CD4-positive, alpha-beta memory T cell (primary cell): Measurements from ENCODE around the gene ST3GAL4. TPM values are rescaled to one million over a fixed set of nuclear protein-coding genes. Genes with fewer than 3 reads are reported as not detected.
"Not testable (repeated sequence)": the region's sequence is repeated elsewhere in the genome, so short reads cannot be mapped to it uniquely, and the experiment has no call there.

Experiments used
- CTCF ChIA-PET: fragments of 350-600 bp; sonication (Branson Sonifier 250); formaldehyde crosslinking; loops from one replicate; lab custom pipeline; 2021; ENCODE audit warnings: inconsistent platforms; ENCODE audit not compliant: partially characterized antibody; lab: Charles Lee
- POLR2A ChIA-PET: fragments of 350-600 bp; sonication (Branson Sonifier 250); formaldehyde crosslinking; loops from one replicate; lab custom pipeline; 2021; ENCODE audit not compliant: partially characterized antibody; lab: Charles Lee
- DNase-seq, 5 donors: peaks; one replicate each; pipeline versions ENCODE4 v3.0.0 to v3.0.0-alpha.2; 2020 to 2022; ENCODE audit warnings: mixed read lengths in 1 of 5
- H3K27ac ChIP-seq: one replicate; pipeline ENCODE4 v1.7.0; 2013; ENCODE audit warnings: low read depth, low read length
- H3K27me3 ChIP-seq: 2 replicates; pipeline ENCODE4 v1.7.0; 2013; ENCODE audit warnings: mild to moderate bottlenecking, low read length, moderate library complexity; ENCODE audit not compliant: insufficient read depth
- H3K36me3 ChIP-seq: 2 replicates; pipeline ENCODE4 v1.7.0; 2013; ENCODE audit warnings: mild to moderate bottlenecking, low read length, moderate library complexity; ENCODE audit not compliant: insufficient read depth
- H3K4me1 ChIP-seq: 2 replicates; pipeline ENCODE4 v1.7.0; 2013; ENCODE audit warnings: mild to moderate bottlenecking, low read length, moderate library complexity; ENCODE audit not compliant: insufficient read depth
- H3K4me3 ChIP-seq, 2 donors: one replicate each; pipeline ENCODE4 v1.7.0; 2013; ENCODE audit warnings: low read length in 2 of 2, mild to moderate bottlenecking in 1 of 2
- H3K9me3 ChIP-seq, 2 donors: one replicate each; pipeline ENCODE4 v1.7.0; 2013; ENCODE audit warnings: low read length in 2 of 2, control low read depth in 1 of 2; ENCODE audit not compliant: control insufficient read depth in 1 of 2
- H3K27ac Mint-ChIP-seq, 7 donors: one replicate each; pipeline ENCODE4 v1.8.0; 2020 to 2021; ENCODE audit warnings: mixed read lengths in 7 of 7, mild to moderate bottlenecking in 6 of 7, inconsistent platforms in 3 of 7, moderate library complexity in 3 of 7
- H3K27me3 Mint-ChIP-seq, 2 donors: one replicate each; pipeline ENCODE4 v1.8.0; 2020 to 2021; ENCODE audit warnings: mixed read lengths in 2 of 2
- H3K36me3 Mint-ChIP-seq, 2 donors: one replicate each; pipeline ENCODE4 v1.8.0; 2020 to 2021; ENCODE audit warnings: mixed read lengths in 2 of 2, inconsistent platforms in 1 of 2, mild to moderate bottlenecking in 1 of 2
- H3K4me1 Mint-ChIP-seq, 4 donors: one replicate each; pipeline ENCODE4 v1.8.0; 2020 to 2021; ENCODE audit warnings: mixed read lengths in 4 of 4, mild to moderate bottlenecking in 1 of 4
- H3K4me3 Mint-ChIP-seq, 8 donors: one replicate each; pipeline ENCODE4 v1.8.0; 2020 to 2021; ENCODE audit warnings: mixed read lengths in 8 of 8, mild to moderate bottlenecking in 7 of 8, moderate library complexity in 6 of 8, inconsistent platforms in 3 of 8
- H3K9me3 Mint-ChIP-seq, 8 donors: one replicate each; pipeline ENCODE4 v1.8.0; 2020 to 2021; ENCODE audit warnings: mixed read lengths in 8 of 8, mild to moderate bottlenecking in 5 of 8, inconsistent platforms in 3 of 8, moderate library complexity in 1 of 8
- intact Hi-C: fragments of 100-400 bp; cut with micrococcal nuclease; formaldehyde crosslinking; loops from one replicate; pipeline ENCODE4 v1.15.1; 2023
- polyA plus RNA-seq, 2 donors: library from polyadenylated mRNA; unstranded; fragments of 300-500 nt; fragmentation: Illumina TruSeq; gene quantifications; one replicate each; pipeline ENCODE4 v1.2.3, GENCODE V29; 2021
- total RNA-seq, 2 experiments: library from RNA; stranded (reverse); gene quantifications; one replicate each; pipeline ENCODE4 v1.2.3, GENCODE V29; 2021

Gene ST3GAL4
- total and polyA plus RNA-seq, 4 experiments from 2014 or later = 2.6 to 5.9 (median 3.6) TPM

DNA sequence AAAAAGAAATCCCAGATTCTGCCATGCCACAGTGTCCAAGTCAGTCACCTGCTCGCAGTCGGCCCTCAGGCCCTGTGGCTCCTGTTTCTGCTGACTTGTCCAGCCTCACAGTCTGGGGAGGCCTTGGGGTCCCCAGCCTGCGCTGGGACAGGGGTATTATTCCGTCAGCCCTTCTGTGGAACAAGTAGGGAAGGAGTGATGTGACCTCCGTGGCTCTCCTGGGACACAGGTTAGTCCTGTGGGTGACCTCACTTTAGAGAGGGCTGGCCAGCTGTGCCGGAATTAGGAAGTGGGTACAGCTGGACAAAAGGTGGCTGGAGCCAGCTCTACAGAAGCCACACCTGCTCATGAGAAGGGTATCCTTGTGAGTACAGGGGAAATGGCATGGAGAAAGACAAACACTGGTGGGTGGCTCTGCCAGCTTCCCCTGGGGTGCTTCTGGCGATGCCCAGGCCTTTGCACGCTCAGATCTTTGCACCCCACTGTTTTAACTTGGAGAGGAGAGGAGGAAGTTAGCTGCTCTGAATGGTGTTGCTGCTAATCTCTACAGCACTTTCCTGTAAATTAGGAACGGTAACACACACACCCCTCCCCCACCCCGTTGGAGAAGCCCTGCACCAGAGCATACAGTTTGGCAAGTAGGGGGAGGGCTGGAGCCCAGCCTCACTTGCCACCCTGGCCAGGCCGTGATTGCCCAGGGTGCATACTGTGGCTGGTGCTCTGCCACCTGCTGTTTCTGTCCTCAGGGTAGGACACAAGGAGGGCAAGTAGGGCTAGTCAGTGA lies 13.0 kb downstream of the ST3GAL4 start:
- H3K36me3 Mint-ChIP-seq, H3K27me3 Mint-ChIP-seq, DNase-seq, H3K36me3 ChIP-seq, intact Hi-C loops, H3K4me1 ChIP-seq, H3K9me3 ChIP-seq, H3K27me3 ChIP-seq, H3K9me3 Mint-ChIP-seq, H3K4me3 ChIP-seq, H3K27ac Mint-ChIP-seq, POLR2A ChIA-PET, H3K27ac ChIP-seq, H3K4me3 Mint-ChIP-seq: not testable (repeated sequence)
- CTCF ChIA-PET = interaction anchor here (1.4 kb wide), 1 partner anchor 112 kb away, joined by 3 read pairs; no protein-coding TSS in a partner anchor
- H3K4me1 Mint-ChIP-seq = peaks cover 0 to 15% (median under 1%) of the 10 kb centered on the region in 4 donors

DNA sequence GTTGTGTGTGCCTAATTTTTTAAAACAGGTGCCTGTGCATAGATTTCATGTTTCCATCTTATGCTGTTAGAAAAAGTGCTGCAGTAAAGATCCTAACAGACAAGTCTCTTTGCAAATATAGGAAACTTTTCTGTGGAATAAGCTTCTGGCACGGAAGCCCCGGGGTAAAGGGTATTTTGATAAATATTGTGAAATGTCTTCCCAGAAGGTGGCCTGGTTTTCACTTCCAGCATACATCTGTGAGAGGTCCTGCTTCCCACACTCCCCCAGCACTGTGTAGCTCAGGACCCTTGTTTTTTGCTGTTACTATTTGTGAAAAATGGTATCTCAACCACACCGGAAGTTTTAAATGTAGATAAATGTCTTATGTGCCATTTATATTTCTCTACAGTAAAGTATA lies 14.5 kb downstream of the ST3GAL4 start:
- DNase-seq = no peak
- H3K4me3 ChIP-seq = no peak overlapping the region
- Mint-ChIP-seq H3K9me3 (no peaks in the 10 kb centered on the region), H3K27me3 (no peaks in the 10 kb centered on the region), H3K4me3 (no peak overlapping the region), H3K36me3 (no peaks in the 10 kb centered on the region), H3K27ac (no peak overlapping the region), H3K4me1 (peaks cover 0 to 15% (median under 1%) of the 10 kb centered on the region in 4 donors)
- H3K9me3 ChIP-seq = no peaks in the 10 kb centered on the region
- intact Hi-C loops = no loop called here
- no peaks in the 10 kb centered on the region for H3K36me3 ChIP-seq
- no peaks in the 10 kb centered on the region for H3K4me1 ChIP-seq
- ChIA-PET POLR2A (no interaction called here), CTCF (interaction anchor here (0.8 to 1.5 kb wide), 3 partner anchors 13 to 111 kb away, joined by 3 to 6 read pairs (median 4); no protein-coding TSS in a partner anchor)
- no peaks in the 10 kb centered on the region for H3K27me3 ChIP-seq
- no peak overlapping the region for H3K27ac ChIP-seq

DNA sequence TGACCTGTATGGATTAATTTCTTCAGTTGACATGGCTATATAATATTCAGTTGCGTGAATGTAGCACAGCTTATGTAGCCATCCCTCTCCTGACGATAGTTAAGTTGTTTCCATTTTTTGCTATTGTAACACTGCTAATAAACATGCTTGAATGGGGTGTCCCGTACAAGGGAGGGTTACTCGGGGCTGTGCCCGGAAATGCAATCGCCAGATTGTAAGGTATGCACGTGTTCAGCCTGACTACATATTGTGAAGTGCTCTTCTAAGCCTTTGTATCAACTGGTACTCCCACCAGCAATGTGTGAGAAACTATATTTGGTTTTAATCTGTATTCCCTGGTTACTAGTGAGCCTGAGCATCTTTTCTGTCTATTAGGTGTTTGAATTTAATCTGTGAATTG lies 16.1 kb downstream of the ST3GAL4 start:
- Histone ChIP-seq H3K27me3 (no peaks in the 10 kb centered on the region), H3K4me3 (no peak overlapping the region), H3K9me3 (no peaks in the 10 kb centered on the region), H3K4me1 (no peaks in the 10 kb centered on the region), H3K36me3 (no peaks in the 10 kb centered on the region), H3K27ac (no peak overlapping the region)
- POLR2A ChIA-PET = no interaction called here
- Mint-ChIP-seq H3K36me3 (no peaks in the 10 kb centered on the region), H3K27me3 (no peaks in the 10 kb centered on the region), H3K9me3 (no peaks in the 10 kb centered on the region), H3K27ac (no peak overlapping the region), H3K4me1 (peaks cover 0 to 15% (median under 1%) of the 10 kb centered on the region in 4 donors), H3K4me3 (no peak overlapping the region)
- CTCF ChIA-PET = no interaction called here
- no peak for DNase-seq
- intact Hi-C loops = no loop called here

DNA sequence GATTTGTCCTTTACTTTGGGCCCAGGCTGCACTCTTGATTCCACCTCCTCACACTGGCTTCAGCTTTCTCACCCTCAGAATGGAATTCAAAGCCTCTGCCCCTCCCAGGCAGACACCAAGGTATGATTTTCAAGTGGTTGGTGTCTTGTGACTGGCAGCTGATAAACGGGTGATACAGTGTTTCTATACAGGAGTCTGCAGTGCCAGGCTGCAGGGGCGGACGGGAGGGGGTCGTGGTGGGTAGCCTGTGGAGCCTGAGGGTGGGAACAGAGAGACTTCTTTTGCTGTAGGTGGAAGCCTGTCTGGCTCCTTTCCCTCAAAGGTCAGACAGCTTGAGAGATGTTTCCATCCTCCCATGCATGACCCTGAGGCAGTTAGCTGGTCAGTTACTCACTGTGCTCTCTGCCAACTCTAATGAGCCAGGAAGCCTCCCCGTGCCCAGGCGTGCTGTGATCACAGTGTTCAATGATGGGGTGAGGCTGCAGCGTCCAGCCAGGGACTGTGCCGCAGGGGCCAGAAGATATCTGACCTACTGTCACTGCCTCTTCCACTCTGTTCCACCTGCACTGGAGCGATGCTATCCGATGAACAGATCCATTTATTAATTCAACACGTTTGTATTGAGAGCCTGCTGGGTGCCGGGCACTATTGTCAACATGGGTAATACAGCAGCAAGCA lies 18.0 kb downstream of the ST3GAL4 start:
- H3K27me3 Mint-ChIP-seq, H3K4me1 Mint-ChIP-seq, H3K36me3 ChIP-seq, DNase-seq, H3K4me3 ChIP-seq, H3K27ac ChIP-seq, H3K4me3 Mint-ChIP-seq, H3K36me3 Mint-ChIP-seq, intact Hi-C loops, H3K9me3 Mint-ChIP-seq, H3K9me3 ChIP-seq, H3K27ac Mint-ChIP-seq, H3K27me3 ChIP-seq, H3K4me1 ChIP-seq, POLR2A ChIA-PET: not testable (repeated sequence)
- CTCF ChIA-PET = interaction anchor here (0.7 kb wide), 1 partner anchor 14 kb away, joined by 5 read pairs; no protein-coding TSS in a partner anchor

DNA sequence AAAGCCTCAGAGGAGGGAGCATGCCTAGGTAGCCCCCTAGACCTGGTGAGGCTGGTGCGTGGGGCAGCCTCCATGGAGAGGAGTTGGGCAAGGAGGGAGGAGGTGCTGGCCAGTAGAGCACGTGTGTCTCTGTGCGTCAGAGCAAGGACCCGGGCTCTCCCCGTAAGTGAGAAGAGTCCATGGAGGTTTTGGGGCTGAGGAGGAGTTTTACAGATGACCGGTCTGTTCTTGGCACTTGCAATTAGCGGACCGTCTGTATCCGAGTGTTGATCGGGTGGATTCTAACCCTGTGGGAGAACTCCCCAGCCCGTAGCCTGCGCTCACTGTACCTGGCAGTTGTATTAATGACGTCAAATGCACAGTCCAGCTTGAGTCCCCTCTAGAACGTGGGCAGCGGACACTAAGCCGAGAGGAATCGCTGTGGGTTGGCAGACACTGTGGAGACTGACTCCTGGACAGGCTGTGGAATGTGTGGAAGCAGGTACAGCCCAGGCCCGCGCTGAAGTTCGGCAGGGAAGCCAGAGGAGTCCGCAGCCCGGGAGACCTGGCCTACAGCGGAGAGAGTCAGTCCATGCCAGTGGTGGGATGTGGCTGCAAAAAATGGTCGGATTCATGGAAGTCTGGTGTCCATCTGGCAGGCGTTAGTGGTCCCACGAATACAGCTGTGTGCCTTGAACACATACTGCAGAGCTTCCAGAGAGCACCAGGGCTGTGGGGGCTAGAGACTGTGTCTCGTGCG lies 19.2 kb downstream of the ST3GAL4 start:
- H3K27ac ChIP-seq, H3K4me1 ChIP-seq, H3K27me3 ChIP-seq, POLR2A ChIA-PET, H3K4me3 ChIP-seq, DNase-seq, H3K27ac Mint-ChIP-seq, H3K27me3 Mint-ChIP-seq, H3K36me3 Mint-ChIP-seq, H3K4me1 Mint-ChIP-seq, H3K36me3 ChIP-seq, H3K9me3 Mint-ChIP-seq, H3K9me3 ChIP-seq, H3K4me3 Mint-ChIP-seq, intact Hi-C loops: not testable (repeated sequence)
- CTCF ChIA-PET = interaction anchor here (0.7 kb wide), 1 partner anchor 13 kb away, joined by 5 read pairs; no protein-coding TSS in a partner anchor

DNA sequence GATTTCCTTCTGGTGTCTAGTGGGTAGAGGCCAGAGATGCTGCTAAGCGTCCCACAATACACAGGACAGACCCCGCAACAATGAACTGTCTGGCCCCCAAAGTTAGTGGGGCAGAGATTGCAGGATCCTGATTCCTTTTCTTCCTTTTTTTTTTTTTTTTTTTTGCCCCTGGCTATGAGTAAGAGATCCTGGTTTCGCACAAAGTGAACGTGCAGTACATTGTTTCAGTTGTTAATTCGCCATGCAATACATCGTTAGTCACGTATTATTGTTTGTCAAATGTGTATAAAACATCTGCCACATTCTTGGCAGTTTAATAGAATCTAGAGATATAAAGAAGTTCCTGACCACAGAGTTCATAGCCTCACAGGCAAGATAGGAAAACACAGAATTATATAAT lies 20.2 kb downstream of the ST3GAL4 start:
- Mint-ChIP-seq H3K27ac (no peak overlapping the region), H3K36me3 (no peaks in the 10 kb centered on the region), H3K4me3 (no peak overlapping the region), H3K4me1 (peaks cover 0 to 6% (median under 1%) of the 10 kb centered on the region in 4 donors), H3K27me3 (no peaks in the 10 kb centered on the region), H3K9me3 (no peaks in the 10 kb centered on the region)
- Histone ChIP-seq H3K4me1 (no peaks in the 10 kb centered on the region), H3K27me3 (no peaks in the 10 kb centered on the region), H3K4me3 (no peak overlapping the region), H3K36me3 (no peaks in the 10 kb centered on the region), H3K27ac (no peak overlapping the region), H3K9me3 (no peaks in the 10 kb centered on the region)
- ChIA-PET CTCF (no interaction called here), POLR2A (no interaction called here)
- DNase-seq = no peak
- intact Hi-C loops = no loop called here

DNA sequence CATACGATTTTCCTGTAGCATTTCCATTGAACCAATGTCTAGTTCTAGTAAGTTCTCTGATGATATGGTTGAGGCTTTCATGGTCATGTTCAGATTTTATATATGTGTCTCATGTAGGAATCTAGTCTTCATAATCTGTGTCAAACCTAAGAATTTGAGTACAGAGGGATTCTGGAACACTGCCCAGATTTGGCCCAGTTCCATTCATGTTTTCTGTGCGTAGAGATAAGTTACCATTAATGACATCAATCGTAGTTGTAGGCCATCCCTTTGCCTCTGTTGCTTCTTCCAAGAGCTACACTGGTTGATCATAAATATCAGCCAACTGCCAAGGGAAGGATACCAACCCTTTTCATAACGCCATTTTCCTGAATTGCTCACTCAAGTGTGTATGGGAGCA lies 23.3 kb downstream of the ST3GAL4 start:
- intact Hi-C loops = no loop called here
- Histone ChIP-seq H3K36me3 (no peaks in the 10 kb centered on the region), H3K9me3 (no peaks in the 10 kb centered on the region), H3K4me1 (no peaks in the 10 kb centered on the region), H3K27me3 (no peaks in the 10 kb centered on the region), H3K4me3 (no peak overlapping the region), H3K27ac (no peak overlapping the region)
- POLR2A ChIA-PET = no interaction called here
- no peak for DNase-seq
- H3K4me1 Mint-ChIP-seq = no peaks in the 10 kb centered on the region
- H3K36me3 Mint-ChIP-seq = no peaks in the 10 kb centered on the region
- no peaks in the 10 kb centered on the region for H3K9me3 Mint-ChIP-seq
- no peak overlapping the region for H3K27ac Mint-ChIP-seq
- CTCF ChIA-PET = no interaction called here
- no peak overlapping the region for H3K4me3 Mint-ChIP-seq
- H3K27me3 Mint-ChIP-seq = no peaks in the 10 kb centered on the region
